DMS79 treated with DMSO at 0.1 percent for 48 hours (cell line): ENCODE data around the gene IWS1.
"Not testable (repeated sequence)": the region's sequence is repeated elsewhere in the genome, so short reads cannot be mapped to it uniquely, and the experiment has no call there.

Source experiments
- DNase-seq: peaks from one replicate; lab custom pipeline; 2025; lab: John Stamatoyannopoulos, UW

The IWS1 gene

GRCh38 chr2:127560931-127561280 lies 34.6 kb upstream of the IWS1 start:
- no peak for DNase-seq

- DNase-seq: no peak
Observed at GRCh38 chr2:127560201-127560930, 34.1 kb upstream of the IWS1 start.

- DNase-seq: no peak
Observed at GRCh38 chr2:127559454-127559853, 33.2 kb upstream of the IWS1 start.

GRCh38 chr2:127558911-127559310 lies 32.6 kb upstream of the IWS1 start:
- no peak for DNase-seq

GRCh38 chr2:127552846-127553245 lies 26.6 kb upstream of the IWS1 start:
- DNase-seq: no peak

- no peak for DNase-seq
Observed at GRCh38 chr2:127552336-127552735, 26.0 kb upstream of the IWS1 start.

- DNase-seq: no peak
Observed at GRCh38 chr2:127551221-127551930, 25.1 kb upstream of the IWS1 start.

GRCh38 chr2:127546797-127547196 lies 20.5 kb upstream of the IWS1 start:
- no peak for DNase-seq

GRCh38 chr2:127545796-127546195 lies 19.5 kb upstream of the IWS1 start:
- DNase-seq: no peak

- DNase-seq: no peak
Observed at GRCh38 chr2:127545189-127545588, 18.9 kb upstream of the IWS1 start.

GRCh38 chr2:127543013-127543501 lies 16.8 kb upstream of the IWS1 start:
- DNase-seq: not testable (repeated sequence)

- no peak for DNase-seq
Observed at GRCh38 chr2:127542231-127542630, 15.9 kb upstream of the IWS1 start.

- no peak for DNase-seq
Observed at GRCh38 chr2:127541809-127542208, 15.5 kb upstream of the IWS1 start.

GRCh38 chr2:127537644-127538043 lies 11.4 kb upstream of the IWS1 start:
- DNase-seq: no peak

GRCh38 chr2:127536707-127537541 lies 10.6 kb upstream of the IWS1 start:
- DNase-seq: no peak

GRCh38 chr2:127535918-127536317 lies 9.6 kb upstream of the IWS1 start:
- no peak for DNase-seq

GRCh38 chr2:127535422-127535901 lies 9.2 kb upstream of the IWS1 start, which contains the start of gene MYO7B:
TSS of gene MYO7B (plus strand) at chr2:127535683. CDS start at chr2:127559723, 24,040 bp downstream.
- peak; percentile 34 for DNase-seq

- no peak for DNase-seq
Observed at GRCh38 chr2:127532296-127532695, 6.0 kb upstream of the IWS1 start.

GRCh38 chr2:127531221-127531648 lies 4.9 kb upstream of the IWS1 start:
- no peak for DNase-seq

- no peak for DNase-seq
Observed at GRCh38 chr2:127530245-127531140, 4.2 kb upstream of the IWS1 start.

GRCh38 chr2:127529416-127529815 lies 3.1 kb upstream of the IWS1 start:
- DNase-seq: not testable (repeated sequence)
